T-helper 2 cell treated with Interferon-gamma antibody and Interleukin-4, amounts not matched to agents 5 μg/mL and 100 μg/mL, for 36 hours (primary cell): ENCODE data around the gene CTNNA1.
A peak's percentile ranks its signal among the peaks of the same experiment; 100 is the strongest.
"Not testable (repeated sequence)": the region's sequence is repeated elsewhere in the genome, so short reads cannot be mapped to it uniquely, and the experiment has no call there.

Experiments
- DNase-seq: peaks from one replicate; pipeline ENCODE4 v3.0.0; 2021; ENCODE audit warnings: low spot score
- H3K27ac Mint-ChIP-seq: one replicate; pipeline ENCODE4 v1.8.0; 2021; ENCODE audit warnings: mild to moderate bottlenecking, mixed read lengths
- H3K27me3 Mint-ChIP-seq: one replicate; pipeline ENCODE4 v1.8.0; 2021; ENCODE audit warnings: low read depth, mixed read lengths
- H3K36me3 Mint-ChIP-seq: one replicate; pipeline ENCODE4 v1.8.0; 2021; ENCODE audit warnings: low read depth, mixed read lengths
- H3K4me1 Mint-ChIP-seq: one replicate; pipeline ENCODE4 v1.8.0; 2021; ENCODE audit warnings: low read depth, mixed read lengths
- H3K4me3 Mint-ChIP-seq: one replicate; pipeline ENCODE4 v1.8.0; 2022; ENCODE audit warnings: mild to moderate bottlenecking, moderate library complexity, mixed read lengths
- H3K9me3 Mint-ChIP-seq: one replicate; pipeline ENCODE4 v1.8.0; 2021; ENCODE audit warnings: mixed read lengths

The CTNNA1 gene

GRCh38 chr5:138824924-138825863 lies 72.0 kb downstream of the CTNNA1 start:
- Mint-ChIP-seq H3K9me3 (no peaks in the 10 kb centered on the region), H3K4me1 (peaks cover 5% of the 10 kb centered on the region), H3K27me3 (no peaks in the 10 kb centered on the region), H3K4me3 (no peak overlapping the region), H3K36me3 (peaks cover 3% of the 10 kb centered on the region), H3K27ac (no peak overlapping the region)
- DNase-seq: peak; percentile 42

- Mint-ChIP-seq H3K36me3 (peaks cover 3% of the 10 kb centered on the region), H3K27me3 (no peaks in the 10 kb centered on the region), H3K9me3 (no peaks in the 10 kb centered on the region), H3K4me1 (peaks cover 11% of the 10 kb centered on the region), H3K4me3 (no peak overlapping the region), H3K27ac (no peak overlapping the region)
- DNase-seq: no peak
These were observed 75.3 kb downstream of the CTNNA1 start for GRCh38 chr5:138828556-138828955.

GRCh38 chr5:138829341-138829740 lies 76.1 kb downstream of the CTNNA1 start:
- Mint-ChIP-seq H3K27me3 (no peaks in the 10 kb centered on the region), H3K9me3 (no peaks in the 10 kb centered on the region), H3K4me1 (peaks cover 9% of the 10 kb centered on the region), H3K4me3 (no peak overlapping the region), H3K27ac (no peak overlapping the region), H3K36me3 (peaks cover 3% of the 10 kb centered on the region)
- DNase-seq: no peak

- Mint-ChIP-seq H3K27ac (no peak overlapping the region), H3K36me3 (peaks cover 3% of the 10 kb centered on the region), H3K27me3 (no peaks in the 10 kb centered on the region), H3K4me3 (no peak overlapping the region), H3K9me3 (no peaks in the 10 kb centered on the region), H3K4me1 (peaks cover 5% of the 10 kb centered on the region)
- DNase-seq: no peak
These were observed 78.5 kb downstream of the CTNNA1 start for GRCh38 chr5:138831703-138832102.

GRCh38 chr5:138832218-138832617 lies 79.0 kb downstream of the CTNNA1 start:
- no peak for DNase-seq
- Mint-ChIP-seq H3K27ac (no peak overlapping the region), H3K4me3 (no peak overlapping the region), H3K9me3 (no peaks in the 10 kb centered on the region), H3K36me3 (peaks cover 3% of the 10 kb centered on the region), H3K27me3 (no peaks in the 10 kb centered on the region), H3K4me1 (peaks cover 5% of the 10 kb centered on the region)

- no peak for DNase-seq
- Mint-ChIP-seq H3K4me1 (peaks cover 5% of the 10 kb centered on the region), H3K9me3 (no peaks in the 10 kb centered on the region), H3K4me3 (no peak overlapping the region), H3K27me3 (no peaks in the 10 kb centered on the region), H3K36me3 (no peaks in the 10 kb centered on the region), H3K27ac (no peak overlapping the region)
These were observed 79.9 kb downstream of the CTNNA1 start for GRCh38 chr5:138833080-138833479.

GRCh38 chr5:138833726-138834480 lies 80.7 kb downstream of the CTNNA1 start:
- Mint-ChIP-seq H3K4me3 (no peak overlapping the region), H3K9me3 (no peaks in the 10 kb centered on the region), H3K27ac (no peak overlapping the region), H3K4me1 (peaks cover 5% of the 10 kb centered on the region), H3K27me3 (no peaks in the 10 kb centered on the region), H3K36me3 (no peaks in the 10 kb centered on the region)
- DNase-seq: no peak

GRCh38 chr5:138834853-138835252 lies 81.6 kb downstream of the CTNNA1 start:
- not testable (repeated sequence) for H3K4me1 Mint-ChIP-seq, H3K27ac Mint-ChIP-seq, H3K4me3 Mint-ChIP-seq

GRCh38 chr5:138837160-138837559 lies 83.9 kb downstream of the CTNNA1 start:
- Mint-ChIP-seq H3K9me3 (no peaks in the 10 kb centered on the region), H3K4me1 (peaks cover 2% of the 10 kb centered on the region), H3K27ac (no peak overlapping the region), H3K4me3 (no peak overlapping the region), H3K36me3 (no peaks in the 10 kb centered on the region), H3K27me3 (no peaks in the 10 kb centered on the region)
- no peak for DNase-seq

More at GRCh38 chr5:138834853-138835252, 81.6 kb downstream of the CTNNA1 start:
- H3K36me3 Mint-ChIP-seq, DNase-seq, H3K27me3 Mint-ChIP-seq, H3K9me3 Mint-ChIP-seq: not testable (repeated sequence)

- H3K27ac Mint-ChIP-seq: no peak overlapping the region
- no peaks in the 10 kb centered on the region for H3K27me3 Mint-ChIP-seq
- H3K36me3 Mint-ChIP-seq: no peaks in the 10 kb centered on the region
- H3K4me1 Mint-ChIP-seq: peaks cover 2% of the 10 kb centered on the region
- H3K4me3 Mint-ChIP-seq: no peak overlapping the region
- H3K9me3 Mint-ChIP-seq: no peaks in the 10 kb centered on the region
- DNase-seq: no peak
These were observed 86.9 kb downstream of the CTNNA1 start for GRCh38 chr5:138840103-138840502.

GRCh38 chr5:138841531-138841930 lies 88.3 kb downstream of the CTNNA1 start:
- no peaks in the 10 kb centered on the region for H3K27me3 Mint-ChIP-seq
- no peak for DNase-seq
- peaks cover 2% of the 10 kb centered on the region for H3K4me1 Mint-ChIP-seq
- H3K4me3 Mint-ChIP-seq: no peak overlapping the region
- no peaks in the 10 kb centered on the region for H3K36me3 Mint-ChIP-seq
- H3K9me3 Mint-ChIP-seq: no peaks in the 10 kb centered on the region
- H3K27ac Mint-ChIP-seq: no peak overlapping the region

- Mint-ChIP-seq H3K4me1 (peaks cover 7% of the 10 kb centered on the region), H3K4me3 (no peak overlapping the region), H3K36me3 (no peaks in the 10 kb centered on the region), H3K27me3 (no peaks in the 10 kb centered on the region), H3K27ac (no peak overlapping the region), H3K9me3 (no peaks in the 10 kb centered on the region)
- no peak for DNase-seq
These were observed 90.3 kb downstream of the CTNNA1 start for GRCh38 chr5:138843316-138844124.

- no peak overlapping the region for H3K27ac Mint-ChIP-seq
- no peaks in the 10 kb centered on the region for H3K9me3 Mint-ChIP-seq
- H3K27me3 Mint-ChIP-seq: no peaks in the 10 kb centered on the region
- no peaks in the 10 kb centered on the region for H3K36me3 Mint-ChIP-seq
- H3K4me3 Mint-ChIP-seq: no peak overlapping the region
- peaks cover 10% of the 10 kb centered on the region for H3K4me1 Mint-ChIP-seq
- no peak for DNase-seq
These were observed 90.9 kb downstream of the CTNNA1 start for GRCh38 chr5:138844125-138844461.
